OCI-M1 (cell line): ENCODE results near the gene NBEAL2.
"Not testable (repeated sequence)": the region's sequence is repeated elsewhere in the genome, so short reads cannot be mapped to it uniquely, and the experiment has no call there.

Experiments used
- DNase-seq: peaks from one replicate; lab custom pipeline; 2025; lab: John Stamatoyannopoulos, UW

The NBEAL2 gene

GRCh38 chr3:47012342-47013230 is 33.1 kb downstream of the NBEAL2 start:
- no peak for DNase-seq

- DNase-seq, result no peak
Observed at GRCh38 chr3:47013231-47013630, 33.8 kb downstream of the NBEAL2 start.

- DNase-seq, result no peak
Observed at GRCh38 chr3:47014036-47014435, 34.6 kb downstream of the NBEAL2 start.

GRCh38 chr3:47015151-47015550 is 35.7 kb downstream of the NBEAL2 start:
- no peak for DNase-seq

- peak; percentile 67 for DNase-seq
Observed at GRCh38 chr3:47016086-47016933, 36.8 kb downstream of the NBEAL2 start.

- peak; percentile 93 for DNase-seq
Observed at GRCh38 chr3:47016934-47017435, 37.5 kb downstream of the NBEAL2 start.

GRCh38 chr3:47017504-47018268 is 38.2 kb downstream of the NBEAL2 start:
- DNase-seq, result no peak

GRCh38 chr3:47018269-47018611 is 38.8 kb downstream of the NBEAL2 start:
- no peak for DNase-seq

- no peak for DNase-seq
Observed at GRCh38 chr3:47019201-47019600, 39.7 kb downstream of the NBEAL2 start.

GRCh38 chr3:47020311-47020710 is 40.8 kb downstream of the NBEAL2 start:
- DNase-seq, result no peak

GRCh38 chr3:47022641-47023071 is 43.2 kb downstream of the NBEAL2 start:
- DNase-seq, result no peak

- no peak for DNase-seq
Observed at GRCh38 chr3:47024932-47025331, 45.5 kb downstream of the NBEAL2 start.

- not testable (repeated sequence) for DNase-seq
Observed at GRCh38 chr3:47026432-47026831, 47.0 kb downstream of the NBEAL2 start.

- no peak for DNase-seq
Observed at GRCh38 chr3:47028146-47028545, 48.7 kb downstream of the NBEAL2 start.

GRCh38 chr3:47028667-47029066 is 49.2 kb downstream of the NBEAL2 start:
- DNase-seq, result no peak

GRCh38 chr3:47031041-47031440 is 51.6 kb downstream of the NBEAL2 start:
- DNase-seq, result not testable (repeated sequence)

GRCh38 chr3:47034868-47035489 is 55.5 kb downstream of the NBEAL2 start:
- DNase-seq, result no peak

GRCh38 chr3:47035645-47036044 is 56.2 kb downstream of the NBEAL2 start:
- DNase-seq, result no peak

GRCh38 chr3:47036145-47036544 is 56.7 kb downstream of the NBEAL2 start:
- no peak for DNase-seq

- not testable (repeated sequence) for DNase-seq
Observed at GRCh38 chr3:47037302-47037701, 57.8 kb downstream of the NBEAL2 start.

- no peak for DNase-seq
Observed at GRCh38 chr3:47041114-47041513, 61.6 kb downstream of the NBEAL2 start.
